ENCODE measurements around the gene CENPT.

DNA sequence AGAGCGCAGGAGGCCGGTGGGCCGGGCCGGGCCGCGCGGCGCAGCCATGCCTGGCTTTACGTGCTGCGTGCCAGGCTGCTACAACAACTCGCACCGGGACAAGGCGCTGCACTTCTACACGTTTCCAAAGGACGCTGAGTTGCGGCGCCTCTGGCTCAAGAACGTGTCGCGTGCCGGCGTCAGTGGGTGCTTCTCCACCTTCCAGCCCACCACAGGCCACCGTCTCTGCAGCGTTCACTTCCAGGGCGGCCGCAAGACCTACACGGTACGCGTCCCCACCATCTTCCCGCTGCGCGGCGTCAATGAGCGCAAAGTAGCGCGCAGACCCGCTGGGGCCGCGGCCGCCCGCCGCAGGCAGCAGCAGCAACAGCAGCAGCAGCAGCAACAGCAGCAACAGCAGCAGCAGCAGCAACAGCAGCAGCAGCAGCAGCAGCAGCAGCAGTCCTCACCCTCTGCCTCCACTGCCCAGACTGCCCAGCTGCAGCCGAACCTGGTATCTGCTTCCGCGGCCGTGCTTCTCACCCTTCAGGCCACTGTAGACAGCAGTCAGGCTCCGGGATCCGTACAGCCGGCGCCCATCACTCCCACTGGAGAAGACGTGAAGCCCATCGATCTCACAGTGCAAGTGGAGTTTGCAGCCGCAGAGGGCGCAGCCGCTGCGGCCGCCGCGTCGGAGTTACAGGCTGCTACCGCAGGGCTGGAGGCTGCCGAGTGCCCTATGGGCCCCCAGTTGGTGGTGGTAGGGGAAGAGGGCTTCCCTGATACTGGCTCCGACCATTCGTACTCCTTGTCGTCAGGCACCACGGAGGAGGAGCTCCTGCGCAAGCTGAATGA, 4.8 kb downstream of the CENPT start:
- TF ChIP-seq, protein P1, sequence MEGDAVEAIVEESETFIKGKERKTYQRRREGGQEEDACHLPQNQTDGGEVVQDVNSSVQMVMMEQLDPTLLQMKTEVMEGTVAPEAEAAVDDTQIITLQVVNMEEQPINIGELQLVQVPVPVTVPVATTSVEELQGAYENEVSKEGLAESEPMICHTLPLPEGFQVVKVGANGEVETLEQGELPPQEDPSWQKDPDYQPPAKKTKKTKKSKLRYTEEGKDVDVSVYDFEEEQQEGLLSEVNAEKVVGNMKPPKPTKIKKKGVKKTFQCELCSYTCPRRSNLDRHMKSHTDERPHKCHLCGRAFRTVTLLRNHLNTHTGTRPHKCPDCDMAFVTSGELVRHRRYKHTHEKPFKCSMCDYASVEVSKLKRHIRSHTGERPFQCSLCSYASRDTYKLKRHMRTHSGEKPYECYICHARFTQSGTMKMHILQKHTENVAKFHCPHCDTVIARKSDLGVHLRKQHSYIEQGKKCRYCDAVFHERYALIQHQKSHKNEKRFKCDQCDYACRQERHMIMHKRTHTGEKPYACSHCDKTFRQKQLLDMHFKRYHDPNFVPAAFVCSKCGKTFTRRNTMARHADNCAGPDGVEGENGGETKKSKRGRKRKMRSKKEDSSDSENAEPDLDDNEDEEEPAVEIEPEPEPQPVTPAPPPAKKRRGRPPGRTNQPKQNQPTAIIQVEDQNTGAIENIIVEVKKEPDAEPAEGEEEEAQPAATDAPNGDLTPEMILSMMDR (IDR thresholded peaks at IDR 0.05; ENCODE audit: borderline replicate concordance, extremely low read depth, low read length, poor library complexity, severe bottlenecking) = peak; percentile 54
- no peak for TF ChIP-seq EZH2 (IDR thresholded peaks at IDR 0.05; ENCODE audit: borderline replicate concordance, low read depth, low read length, severe bottlenecking)
